Muscle of leg (tissue), 11 donors: ENCODE measurements around the gene CALU. TPM values are rescaled to one million over a fixed set of nuclear protein-coding genes. Genes with fewer than 3 reads are reported as not detected.

Experiments used
- DNase-seq: peaks from one replicate; pipeline ENCODE4 v3.0.0; 2013
- H3K27ac ChIP-seq: one replicate; pipeline ENCODE4 v1.5.1; 2013; ENCODE audit warnings: mild to moderate bottlenecking, low read length, control low read depth
- H3K27me3 ChIP-seq: one replicate; pipeline ENCODE4 v1.6.1; 2013; ENCODE audit warnings: low read length; ENCODE audit not compliant: control insufficient read depth, insufficient read depth
- H3K36me3 ChIP-seq: one replicate; pipeline ENCODE4 v1.6.1; 2013; ENCODE audit warnings: low read length; ENCODE audit not compliant: control insufficient read depth, insufficient read depth
- H3K4me1 ChIP-seq: one replicate; pipeline ENCODE4 v1.6.1; 2013; ENCODE audit warnings: low read length; ENCODE audit not compliant: control insufficient read depth, insufficient read depth
- H3K4me3 ChIP-seq: one replicate; pipeline ENCODE4 v1.5.1; 2013; ENCODE audit warnings: low read length, control low read depth
- H3K9me3 ChIP-seq: replicated peaks from 2 replicates; pipeline ENCODE4 v1.6.1; 2013; ENCODE audit warnings: low read depth, low read length; ENCODE audit not compliant: control insufficient read depth
- WGBS: methylation state at CpG from one replicate; pipeline ENCODE4 v1.1.5; 2013; ENCODE audit warnings: missing lambda C conversion rate; ENCODE audit not compliant: insufficient coverage; 5-methylcytosine and 5-hydroxymethylcytosine counted together
- polyA plus RNA-seq, 8 donors: library from polyadenylated mRNA; unstranded; fragments of 120-200 nt; gene quantifications; one replicate each; pipeline versions ENCODE4 v1.2.1 to v1.2.3, GENCODE V29; 2013; ENCODE audit warnings: inconsistent platforms in 1 of 8, low replicate concordance in 1 of 8; ENCODE audit not compliant: insufficient read length in 8 of 8, insufficient read depth in 1 of 8
- total RNA-seq: library from RNA; stranded (reverse); fragments of 120-200 nt; gene quantifications from one replicate; pipeline ENCODE4 v1.2.4, GENCODE V29; 2013

The CALU gene
- total and polyA plus RNA-seq, 9 donors = 172 to 324 (median 239) TPM

GRCh38 chr7:128777156-128778123, 38.3 kb downstream of the CALU start:
- DNase-seq = peak; percentile 47
- H3K36me3 ChIP-seq = peaks cover 20% of the 10 kb centered on the region
- no peak overlapping the region for H3K4me3 ChIP-seq
- WGBS = no CpG with 5 or more reads among the region's 5 CpGs
- H3K9me3 ChIP-seq = peaks cover 7% of the 10 kb centered on the region
- no peaks in the 10 kb centered on the region for H3K27me3 ChIP-seq
- H3K27ac ChIP-seq = no peak overlapping the region
- H3K4me1 ChIP-seq = peaks cover 17% of the 10 kb centered on the region

GRCh38 chr7:128778946-128779345, 39.8 kb downstream of the CALU start:
- 92% methylated on average over 5 of the region's 5 CpGs for WGBS
- Histone ChIP-seq H3K36me3 (peaks cover 8% of the 10 kb centered on the region), H3K4me3 (no peak overlapping the region), H3K9me3 (peaks cover 7% of the 10 kb centered on the region), H3K27ac (no peak overlapping the region), H3K4me1 (peaks cover 28% of the 10 kb centered on the region), H3K27me3 (no peaks in the 10 kb centered on the region)
- no peak for DNase-seq

- WGBS = 6% methylated on average over 3 of the region's 5 CpGs
- DNase-seq = peak; percentile 95
- Histone ChIP-seq H3K4me1 (peaks cover 28% of the 10 kb centered on the region), H3K9me3 (peaks cover 7% of the 10 kb centered on the region), H3K27ac (peak overlapping the region; percentile 79), H3K27me3 (no peaks in the 10 kb centered on the region), H3K4me3 (no peak overlapping the region), H3K36me3 (no peaks in the 10 kb centered on the region)
Observed at GRCh38 chr7:128781126-128781525, 42.0 kb downstream of the CALU start.

- DNase-seq = no peak
- peaks cover 28% of the 10 kb centered on the region for H3K4me1 ChIP-seq
- no CpG with 5 or more reads among the region's 3 CpGs for WGBS
Observed at GRCh38 chr7:128781851-128782250, 42.7 kb downstream of the CALU start.

GRCh38 chr7:128783143-128783861, 44.1 kb downstream of the CALU start:
- Histone ChIP-seq H3K4me3 (no peak overlapping the region), H3K27me3 (no peaks in the 10 kb centered on the region), H3K9me3 (no peaks in the 10 kb centered on the region), H3K36me3 (no peaks in the 10 kb centered on the region), H3K27ac (peak overlapping the region; percentile 58), H3K4me1 (peaks cover 28% of the 10 kb centered on the region)
- WGBS = 20% methylated on average over 8 of the region's 15 CpGs
- DNase-seq = peak; percentile 95

More at GRCh38 chr7:128781851-128782250, 42.7 kb downstream of the CALU start:
- no peak overlapping the region for H3K4me3 ChIP-seq
- no peaks in the 10 kb centered on the region for H3K27me3 ChIP-seq
- peak overlapping the region; percentile 79 for H3K27ac ChIP-seq
- peaks cover 7% of the 10 kb centered on the region for H3K9me3 ChIP-seq
- H3K36me3 ChIP-seq = no peaks in the 10 kb centered on the region

GRCh38 chr7:128785738-128786137, 46.6 kb downstream of the CALU start:
- no peak for DNase-seq
- H3K27me3 ChIP-seq = peaks cover 15% of the 10 kb centered on the region

GRCh38 chr7:128788446-128789412, 49.6 kb downstream of the CALU start:
- no peak overlapping the region for H3K4me3 ChIP-seq
- peaks cover 23% of the 10 kb centered on the region for H3K27me3 ChIP-seq
- no peak overlapping the region for H3K27ac ChIP-seq
- H3K9me3 ChIP-seq = no peaks in the 10 kb centered on the region
- DNase-seq = no peak
- 60% methylated on average over 7 of the region's 9 CpGs for WGBS
- peaks cover 22% of the 10 kb centered on the region for H3K4me1 ChIP-seq
- no peaks in the 10 kb centered on the region for H3K36me3 ChIP-seq

More at GRCh38 chr7:128785738-128786137, 46.6 kb downstream of the CALU start:
- Histone ChIP-seq H3K9me3 (no peaks in the 10 kb centered on the region), H3K4me3 (no peak overlapping the region), H3K4me1 (peaks cover 32% of the 10 kb centered on the region), H3K36me3 (no peaks in the 10 kb centered on the region), H3K27ac (no peak overlapping the region)
- 75% methylated on average over 2 of the region's 3 CpGs for WGBS

GRCh38 chr7:128790315-128791041, 51.3 kb downstream of the CALU start:
- no peak overlapping the region for H3K27ac ChIP-seq
- peaks cover 22% of the 10 kb centered on the region for H3K4me1 ChIP-seq
- DNase-seq = no peak
- peaks cover 23% of the 10 kb centered on the region for H3K27me3 ChIP-seq
- H3K4me3 ChIP-seq = peak overlapping the region; percentile 60
- no peaks in the 10 kb centered on the region for H3K9me3 ChIP-seq
- WGBS = 2% methylated on average over 21 of the region's 45 CpGs
- H3K36me3 ChIP-seq = no peaks in the 10 kb centered on the region
